HG02840 (cell line): Measurements from ENCODE around the gene CSAG1.
"Not testable (repeated sequence)": the region's sequence is repeated elsewhere in the genome, so short reads cannot be mapped to it uniquely, and the experiment has no call there.

Experiments used
- ATAC-seq: cut with Tn5 transposase; IDR thresholded peaks from one replicate; pipeline ENCODE4 v1.9.1; 2021; ENCODE audit warnings: mild to moderate bottlenecking, moderate library complexity, moderate number of reproducible peaks; ENCODE audit not compliant: unreplicated experiment, low FRiP score

Gene CSAG1

GRCh38 chrX:152733261-152733975, at the start of gene CSAG1, which contains the start of gene MAGEA12:
CSAG1 (minus strand) TSS chrX:152733721; CDS start chrX:152732460, 1,261 bp downstream.
MAGEA12 (plus strand) TSS chrX:152733757; CDS start chrX:152736162, 2,405 bp downstream.
- no peak for ATAC-seq

- not testable (repeated sequence) for ATAC-seq
Measured at GRCh38 chrX:152769549-152770289, 36.2 kb upstream of the CSAG1 start, which contains the start of gene MAGEA6. MAGEA6 (minus strand) TSS chrX:152769689; CDS start chrX:152767650, 2,039 bp downstream.

- not testable (repeated sequence) for ATAC-seq
Measured at GRCh38 chrX:152766562-152766961, 33.0 kb upstream of the CSAG1 start.

- ATAC-seq = not testable (repeated sequence)
Measured at GRCh38 chrX:152761582-152761981, 28.1 kb upstream of the CSAG1 start.

GRCh38 chrX:152759544-152759943, 26.0 kb upstream of the CSAG1 start:
- ATAC-seq = not testable (repeated sequence)

- not testable (repeated sequence) for ATAC-seq
Measured at GRCh38 chrX:152758918-152759317, 25.4 kb upstream of the CSAG1 start, which contains the start of gene CSAG3. CSAG3 (plus strand) TSS chrX:152759218.

- ATAC-seq = not testable (repeated sequence)
Measured at GRCh38 chrX:152754871-152755270, 21.4 kb upstream of the CSAG1 start.

- not testable (repeated sequence) for ATAC-seq
Measured at GRCh38 chrX:152753686-152754650, 20.4 kb upstream of the CSAG1 start, which contains the start of gene MAGEA2. MAGEA2 (minus strand) TSS chrX:152753842; CDS start chrX:152751363, 2,479 bp downstream.

- no peak for ATAC-seq
Measured at GRCh38 chrX:152738560-152738959, 5.0 kb upstream of the CSAG1 start.

GRCh38 chrX:152736528-152736927, 3.0 kb upstream of the CSAG1 start:
- ATAC-seq = not testable (repeated sequence)

- ATAC-seq = no peak
Measured at GRCh38 chrX:152735860-152736511, 2.5 kb upstream of the CSAG1 start.

GRCh38 chrX:152735101-152735500, 1.6 kb upstream of the CSAG1 start:
- ATAC-seq = no peak

GRCh38 chrX:152734143-152734858, 780 bp upstream of the CSAG1 start:
- ATAC-seq = not testable (repeated sequence)

GRCh38 chrX:152725409-152725808, 8.1 kb downstream of the CSAG1 start:
- no peak for ATAC-seq

- not testable (repeated sequence) for ATAC-seq
Measured at GRCh38 chrX:152713815-152714787, 19.4 kb downstream of the CSAG1 start, which contains the start of gene MAGEA2B. MAGEA2B (plus strand) TSS chrX:152714628; CDS start chrX:152717107, 2,479 bp downstream.

GRCh38 chrX:152713195-152713594, 20.3 kb downstream of the CSAG1 start:
- ATAC-seq = not testable (repeated sequence)

GRCh38 chrX:152709173-152709572, 24.3 kb downstream of the CSAG1 start, which contains the start of gene CSAG2:
CSAG2 (minus strand) TSS chrX:152709273; CDS start chrX:152709112, 161 bp downstream.
- ATAC-seq = not testable (repeated sequence)
